SK-N-SH (cell line): ENCODE data around the gene COPE. TPM values are rescaled to one million over a fixed set of nuclear protein-coding genes. Genes with fewer than 3 reads are reported as not detected.

Experiments used
- CTCF ChIA-PET: fragments of 300-600, 350-600 bp; formaldehyde crosslinking; extraction: SDS; loops from one replicate; lab custom pipeline; 2021; lab: Yijun Ruan, JAX
- POLR2A ChIA-PET: fragments of 350-600 bp; sonication (Branson Sonifier 250); formaldehyde crosslinking; extraction: SDS; loops from one replicate; lab custom pipeline; 2020; ENCODE audit warnings: antibody characterized with exemption, inconsistent platforms; lab: Yijun Ruan, JAX
- DNase-seq: peaks from one replicate; pipeline ENCODE4 v3.0.0; 2012
- H2AFZ ChIP-seq: fragments of 200-600 bp; sonication (generic); 2 replicates; pipeline ENCODE4 v1.8.1; 2016; ENCODE audit warnings: antibody characterized with exemption, mild to moderate bottlenecking, low read depth
- H3F3A ChIP-seq: fragments of 200-600 bp; sonication (generic); replicated peaks from 2 replicates; pipeline ENCODE3; 2016; ENCODE audit warnings: antibody characterized with exemption, mild to moderate bottlenecking; ENCODE audit not compliant: insufficient read depth
- H3K27ac ChIP-seq, 2 experiments: fragments of 200-500 bp in 1 of 2; fragments of 200-600 bp in 1 of 2; sonication (Bioruptor generic) in 1 of 2; sonication (generic), shearing (Covaris generic) in 1 of 2; 2 replicates each; pipeline versions ENCODE4 v1.5.1 to v1.6.1; 2014 to 2016; ENCODE audit warnings: low read depth in 2 of 2, inconsistent platforms in 1 of 2, low read length in 1 of 2, mild to moderate bottlenecking in 1 of 2, mixed read lengths in 1 of 2
- H3K27me3 ChIP-seq: fragments of 200-600 bp; sonication (generic), shearing (Covaris generic); 2 replicates; pipeline ENCODE4 v1.6.1; 2016; ENCODE audit warnings: mixed run types; ENCODE audit not compliant: insufficient read depth
- H3K36me3 ChIP-seq, 2 experiments: fragments of 200-500 bp in 1 of 2; fragments of 200-600 bp in 1 of 2; sonication (Bioruptor generic) in 1 of 2; sonication (generic) in 1 of 2; replicated peaks in 1 of 2; 2 replicates each; pipeline versions ENCODE3 to v1.5.1; 2014 to 2016; ENCODE audit warnings: low read length in 1 of 2, mild to moderate bottlenecking in 1 of 2; ENCODE audit not compliant: insufficient read depth in 2 of 2, control insufficient read depth in 1 of 2
- H3K4me1 ChIP-seq, 2 experiments: fragments of 200-500 bp in 1 of 2; fragments of 200-600 bp in 1 of 2; sonication (Bioruptor generic) in 1 of 2; sonication (generic), shearing (Covaris generic) in 1 of 2; 2 replicates each; pipeline versions ENCODE4 v1.5.1 to v1.6.1; 2014 to 2016; ENCODE audit warnings: low read depth in 1 of 2, low read length in 1 of 2, mixed run types in 1 of 2; ENCODE audit not compliant: insufficient read depth in 2 of 2, control insufficient read depth in 1 of 2
- H3K4me2 ChIP-seq: fragments of 200-600 bp; sonication (generic), shearing (Covaris generic); 2 replicates; pipeline ENCODE4 v1.6.1; 2017; ENCODE audit warnings: mixed run types
- H3K4me3 ChIP-seq, 2 experiments: fragments of 200-500 bp in 1 of 2; fragments of 200-600 bp in 1 of 2; sonication (Bioruptor generic) in 1 of 2; sonication (generic), shearing (Covaris generic) in 1 of 2; 2 replicates each; pipeline versions ENCODE4 v1.5.1 to v1.8.1; 2014 to 2016; ENCODE audit warnings: low read depth in 2 of 2, inconsistent platforms in 1 of 2, low read length in 1 of 2, mild to moderate bottlenecking in 1 of 2, mixed read lengths in 1 of 2, moderate library complexity in 1 of 2
- H3K79me2 ChIP-seq: fragments of 200-600 bp; sonication (generic); 2 replicates; pipeline ENCODE4 v1.8.1; 2017; ENCODE audit warnings: mild to moderate bottlenecking; ENCODE audit not compliant: insufficient read depth
- H3K9ac ChIP-seq: fragments of 200-600 bp; sonication (generic); 2 replicates; pipeline ENCODE4 v1.6.1; 2017; ENCODE audit warnings: mixed run types
- H3K9me2 ChIP-seq: fragments of 200-600 bp; sonication (generic); 2 replicates; pipeline ENCODE4 v1.6.1; 2017; ENCODE audit warnings: mixed run types
- H3K9me3 ChIP-seq: fragments of 200-600 bp; sonication (generic); 2 replicates; pipeline ENCODE4 v1.6.1; 2017; ENCODE audit warnings: mixed run types, mild to moderate bottlenecking, moderate library complexity
- H4K20me1 ChIP-seq: fragments of 200-600 bp; sonication (generic); 2 replicates; pipeline ENCODE4 v1.6.1; 2017; ENCODE audit warnings: mild to moderate bottlenecking, mixed run types; ENCODE audit not compliant: insufficient read depth
- ELF1 ChIP-seq: IDR thresholded peaks from 2 replicates; pipeline ENCODE4 v1.4.0; 2012
- FOSL2 ChIP-seq: IDR thresholded peaks from 2 replicates; pipeline ENCODE4 v1.4.0; 2012; ENCODE audit warnings: low read depth, mild to moderate bottlenecking, moderate library complexity, borderline replicate concordance
- GATA2 ChIP-seq: sonication (generic); formaldehyde crosslinking; IDR thresholded peaks from 2 replicates; pipeline ENCODE4 v1.5.0; 2020; ENCODE audit warnings: mild to moderate bottlenecking, missing genetic modification reagents
- JUND ChIP-seq: IDR thresholded peaks from 2 replicates; pipeline ENCODE4 v1.4.0; 2012
- MAX ChIP-seq: IDR thresholded peaks from 2 replicates; pipeline ENCODE4 v1.4.0; 2012; ENCODE audit warnings: low read depth
- MXI1 ChIP-seq: IDR thresholded peaks from 2 replicates; pipeline ENCODE4 v1.6.1; 2012; ENCODE audit warnings: mild to moderate bottlenecking, low read depth, low read length, improper control_type of control experiment
- NFIC ChIP-seq: IDR thresholded peaks from 2 replicates; pipeline ENCODE4 v1.4.0; 2012; ENCODE audit warnings: borderline replicate concordance
- NRF1 ChIP-seq: IDR thresholded peaks from 2 replicates; pipeline ENCODE4 v1.6.1; 2012; ENCODE audit warnings: low read depth, mild to moderate bottlenecking, low read length
- PBX3 ChIP-seq: IDR thresholded peaks from 2 replicates; pipeline ENCODE4; 2012
- RCOR1 ChIP-seq: fragments of 150-350 bp; IDR thresholded peaks from 2 replicates; pipeline ENCODE4 v1.6.1; 2017; ENCODE audit warnings: antibody characterized with exemption, low read length
- RXRA ChIP-seq: IDR thresholded peaks from 2 replicates; pipeline ENCODE4 v1.4.0; 2012; ENCODE audit warnings: low read depth, mild to moderate bottlenecking, borderline replicate concordance
- SMC3 ChIP-seq: IDR thresholded peaks from 2 replicates; pipeline ENCODE4 v1.6.1; 2012; ENCODE audit warnings: low read depth, low read length, improper control_type of control experiment
- TAF1 ChIP-seq: IDR thresholded peaks from 2 replicates; pipeline ENCODE4 v1.6.1; 2012; ENCODE audit warnings: low read depth, mild to moderate bottlenecking, low read length, moderate library complexity, borderline replicate concordance
- TCF12 ChIP-seq: IDR thresholded peaks from 2 replicates; pipeline ENCODE4 v1.4.0; 2012
- TEAD4 ChIP-seq: IDR thresholded peaks from 2 replicates; pipeline ENCODE4 v1.4.0; 2012; ENCODE audit warnings: mild to moderate bottlenecking, borderline replicate concordance; ENCODE audit not compliant: insufficient read depth
- USF1 ChIP-seq: IDR thresholded peaks from 2 replicates; pipeline ENCODE4 v1.4.0; 2012; ENCODE audit warnings: low read depth, borderline replicate concordance
- USF2 ChIP-seq: fragments of 150-350 bp; IDR thresholded peaks from 2 replicates; pipeline ENCODE4 v1.6.1; 2017; ENCODE audit warnings: antibody characterized with exemption, low read length, low read depth, borderline replicate concordance
- YY1 ChIP-seq: IDR thresholded peaks from 2 replicates; pipeline ENCODE4 v1.4.0; 2012; ENCODE audit warnings: low read depth, mild to moderate bottlenecking
- WGBS: methylation state at CpG from one replicate; pipeline ENCODE4 v1.1.6; 2017; ENCODE audit warnings: low lambda C conversion rate; 5-methylcytosine and 5-hydroxymethylcytosine counted together
- polyA plus RNA-seq, 3 experiments: library from polyadenylated mRNA; depleted of rRNA; stranded (reverse); fragments of >200 nt; gene quantifications; 2 replicates each; pipeline ENCODE4 v1.2.3, GENCODE V29; 2012
- TF ChIP-seq, protein P1 (sequence below): IDR thresholded peaks from 2 replicates; pipeline ENCODE4 v1.4.0; 2012; ENCODE audit warnings: low read depth, borderline replicate concordance
- TF ChIP-seq, protein P2 (sequence below): fragments of 200-600 bp; sonication (generic); IDR thresholded peaks from 2 replicates; pipeline ENCODE4 v1.6.1; 2017; ENCODE audit warnings: antibody characterized with exemption, mild to moderate bottlenecking, moderate library complexity

The COPE gene
- polyA plus RNA-seq, 1 of the 3 experiments (the other 2 are of a cell fraction) = 450 TPM

- Histone ChIP-seq H4K20me1 (no peaks in the 10 kb centered on the region), H3K9me3 (no peaks in the 10 kb centered on the region), H3K4me2 (no peak overlapping the region), H2AFZ (no peak overlapping the region), H3K9me2 (no peaks in the 10 kb centered on the region), H3K4me3 (no peak overlapping the region), H3K9ac (no peak overlapping the region), H3K27ac (no peak overlapping the region), H3F3A (peaks cover 5% of the 10 kb centered on the region), H3K36me3 (no peaks in the 10 kb centered on the region), H3K79me2 (no peaks in the 10 kb centered on the region), H3K4me1 (no peaks in the 10 kb centered on the region), H3K27me3 (no peaks in the 10 kb centered on the region)
- ChIA-PET POLR2A (no interaction called here), CTCF (interaction anchor here (1.0 kb wide), 1 partner anchor 26 kb away, joined by 4 read pairs; no protein-coding TSS in a partner anchor)
- no peak for TF ChIP-seq TEAD4
- TF ChIP-seq MXI1 = no peak
- no peak for TF ChIP-seq FOSL2
- TF ChIP-seq NFIC = no peak
- TF ChIP-seq YY1 = no peak
- TF ChIP-seq NRF1 = no peak
- no peak for TF ChIP-seq GATA2 (CRISPR knock-in tag)
- TF ChIP-seq USF2 = no peak
- no peak for TF ChIP-seq RCOR1
- TF ChIP-seq SMC3 = no peak
- no peak for TF ChIP-seq TAF1
- TF ChIP-seq MAX = no peak
- no peak for TF ChIP-seq TCF12
- no peak for DNase-seq
- WGBS = 82% methylated on average over 4 of the region's 4 CpGs
Measured at GRCh38 chr19:18960370-18960769, 41.2 kb upstream of the COPE start.

DNA sequence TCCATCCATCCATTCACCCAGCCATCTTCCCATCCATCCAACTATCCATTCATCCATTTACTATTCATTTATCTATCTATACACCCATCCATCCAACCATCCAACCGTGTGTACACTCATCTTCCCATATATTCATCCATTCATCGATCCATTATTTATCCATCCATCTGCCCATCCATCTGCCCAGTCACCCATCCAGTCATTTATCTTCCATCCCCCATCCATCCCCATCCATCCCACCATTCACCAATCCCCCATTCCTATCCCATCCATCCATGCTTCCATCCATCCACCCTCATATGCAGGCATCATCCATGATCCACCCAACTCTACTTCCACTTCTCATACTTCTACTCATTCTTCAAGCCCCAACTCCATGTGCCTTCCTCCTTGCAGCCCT is 35.9 kb upstream of the COPE start:
- POLR2A ChIA-PET = no interaction called here
- no peak for TF ChIP-seq ELF1
- no peak for TF ChIP-seq JUND
- no peak for TF ChIP-seq RXRA
- TF ChIP-seq, protein P1, sequence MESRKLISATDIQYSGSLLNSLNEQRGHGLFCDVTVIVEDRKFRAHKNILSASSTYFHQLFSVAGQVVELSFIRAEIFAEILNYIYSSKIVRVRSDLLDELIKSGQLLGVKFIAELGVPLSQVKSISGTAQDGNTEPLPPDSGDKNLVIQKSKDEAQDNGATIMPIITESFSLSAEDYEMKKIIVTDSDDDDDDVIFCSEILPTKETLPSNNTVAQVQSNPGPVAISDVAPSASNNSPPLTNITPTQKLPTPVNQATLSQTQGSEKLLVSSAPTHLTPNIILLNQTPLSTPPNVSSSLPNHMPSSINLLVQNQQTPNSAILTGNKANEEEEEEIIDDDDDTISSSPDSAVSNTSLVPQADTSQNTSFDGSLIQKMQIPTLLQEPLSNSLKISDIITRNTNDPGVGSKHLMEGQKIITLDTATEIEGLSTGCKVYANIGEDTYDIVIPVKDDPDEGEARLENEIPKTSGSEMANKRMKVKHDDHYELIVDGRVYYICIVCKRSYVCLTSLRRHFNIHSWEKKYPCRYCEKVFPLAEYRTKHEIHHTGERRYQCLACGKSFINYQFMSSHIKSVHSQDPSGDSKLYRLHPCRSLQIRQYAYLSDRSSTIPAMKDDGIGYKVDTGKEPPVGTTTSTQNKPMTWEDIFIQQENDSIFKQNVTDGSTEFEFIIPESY = no peak
- no peak for TF ChIP-seq MXI1
- TF ChIP-seq, protein P2, sequence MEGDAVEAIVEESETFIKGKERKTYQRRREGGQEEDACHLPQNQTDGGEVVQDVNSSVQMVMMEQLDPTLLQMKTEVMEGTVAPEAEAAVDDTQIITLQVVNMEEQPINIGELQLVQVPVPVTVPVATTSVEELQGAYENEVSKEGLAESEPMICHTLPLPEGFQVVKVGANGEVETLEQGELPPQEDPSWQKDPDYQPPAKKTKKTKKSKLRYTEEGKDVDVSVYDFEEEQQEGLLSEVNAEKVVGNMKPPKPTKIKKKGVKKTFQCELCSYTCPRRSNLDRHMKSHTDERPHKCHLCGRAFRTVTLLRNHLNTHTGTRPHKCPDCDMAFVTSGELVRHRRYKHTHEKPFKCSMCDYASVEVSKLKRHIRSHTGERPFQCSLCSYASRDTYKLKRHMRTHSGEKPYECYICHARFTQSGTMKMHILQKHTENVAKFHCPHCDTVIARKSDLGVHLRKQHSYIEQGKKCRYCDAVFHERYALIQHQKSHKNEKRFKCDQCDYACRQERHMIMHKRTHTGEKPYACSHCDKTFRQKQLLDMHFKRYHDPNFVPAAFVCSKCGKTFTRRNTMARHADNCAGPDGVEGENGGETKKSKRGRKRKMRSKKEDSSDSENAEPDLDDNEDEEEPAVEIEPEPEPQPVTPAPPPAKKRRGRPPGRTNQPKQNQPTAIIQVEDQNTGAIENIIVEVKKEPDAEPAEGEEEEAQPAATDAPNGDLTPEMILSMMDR = no peak
- TF ChIP-seq YY1 = no peak
- TF ChIP-seq PBX3 = no peak
- TF ChIP-seq NRF1 = no peak
- TF ChIP-seq TCF12 = no peak
- no peak for TF ChIP-seq TAF1
- no peak for TF ChIP-seq USF1
- no peak for TF ChIP-seq SMC3
- no peak overlapping the region for H3K4me2 ChIP-seq
- CTCF ChIA-PET = interaction anchor here (1.3 kb wide), 1 partner anchor 32 kb away, joined by 3 read pairs; no protein-coding TSS in a partner anchor
- no peaks in the 10 kb centered on the region for H3K9me2 ChIP-seq
- no peaks in the 10 kb centered on the region for H3K27me3 ChIP-seq
- H3K4me1 ChIP-seq = no peaks in the 10 kb centered on the region
- no peaks in the 10 kb centered on the region for H3K79me2 ChIP-seq
- WGBS = 85% methylated on average over 2 of the region's 2 CpGs
- H3K9me3 ChIP-seq = no peaks in the 10 kb centered on the region
- H3K4me3 ChIP-seq = no peak overlapping the region
- H3F3A ChIP-seq = no peaks in the 10 kb centered on the region
- no peak overlapping the region for H2AFZ ChIP-seq
- no peaks in the 10 kb centered on the region for H4K20me1 ChIP-seq
- no peak overlapping the region for H3K27ac ChIP-seq
- H3K9ac ChIP-seq = no peak overlapping the region
- no peaks in the 10 kb centered on the region for H3K36me3 ChIP-seq
- DNase-seq = no peak
